Testis (tissue), 3 donors: ENCODE data around the gene TMEM51. TPM values are rescaled to one million over a fixed set of nuclear protein-coding genes. Genes with fewer than 3 reads are reported as not detected.
"Not testable (repeated sequence)": the region's sequence is repeated elsewhere in the genome, so short reads cannot be mapped to it uniquely, and the experiment has no call there.

ENCODE experiments used
- DNase-seq: peaks from one replicate; pipeline ENCODE4 v3.0.0-alpha.2; 2019
- H3K27ac ChIP-seq, 2 donors: fragments of 200-600 bp; sonication (generic); one replicate each; pipeline ENCODE4 v1.5.1; 2019
- H3K27me3 ChIP-seq: fragments of 200-600 bp; sonication (generic); one replicate; pipeline ENCODE4 v1.5.1; 2019
- H3K36me3 ChIP-seq: fragments of 200-600 bp; sonication (generic); one replicate; pipeline ENCODE4 v1.5.1; 2017; ENCODE audit warnings: low read depth; ENCODE audit errors: missing control alignments
- H3K4me1 ChIP-seq: fragments of 200-600 bp; sonication (generic); one replicate; pipeline ENCODE4 v1.5.1; 2019
- H3K4me3 ChIP-seq, 2 donors: fragments of 200-600 bp; sonication (generic); one replicate each; pipeline ENCODE4 v1.5.1; 2017 to 2019
- H3K9me3 ChIP-seq: fragments of 200-600 bp; sonication (generic); one replicate; pipeline ENCODE4 v1.5.1; 2017
- CTCF ChIP-seq, 3 experiments: fragments of 450-650 bp in 2 of 3; fragments of 200-600 bp in 1 of 3; sonication (generic) in 1 of 3; IDR thresholded peaks; one replicate each; pipeline ENCODE4 v1.5.1; 2016 to 2019; ENCODE audit warnings: antibody characterized with exemption in 3 of 3, mild to moderate bottlenecking in 2 of 3, moderate library complexity in 1 of 3
- POLR2A ChIP-seq: fragments of 450-650 bp; IDR thresholded peaks from one replicate; pipeline ENCODE4 v1.6.1; 2017; ENCODE audit warnings: antibody characterized with exemption, mild to moderate bottlenecking, moderate library complexity
- WGBS, 2 donors: methylation state at CpG; one replicate each; pipeline ENCODE4 v1.1.5; 2018; 5-methylcytosine and 5-hydroxymethylcytosine counted together
- intact Hi-C: fragments of 100-400 bp; cut with DNase I; formaldehyde crosslinking; loops from one replicate; pipeline ENCODE4 v1.15.1; 2023; ENCODE audit warnings: low total_unique reads
- polyA plus RNA-seq: library from polyadenylated mRNA; stranded (reverse); fragments of 350-450 nt; fragmentation: Illumina TruSeq; extraction: RNeasy Lipid Tissue Mini Kit (QIAGEN cat#74804); gene quantifications from one replicate; pipeline ENCODE4 v1.2.3, GENCODE V29; 2014; ENCODE audit warnings: low read depth, low replicate concordance; ENCODE audit not compliant: insufficient read depth
- total RNA-seq, 2 donors: library from RNA; depleted of rRNA; stranded (reverse); fragments of >200 nt; gene quantifications; one replicate each; pipeline ENCODE4 v1.2.3, GENCODE V29; 2016

Gene TMEM51
- total and polyA plus RNA-seq, 3 donors from 2014 or later, result 5.3 to 7.9 (median 5.3) TPM

- H3K27me3 ChIP-seq, result no peaks in the 10 kb centered on the region
- intact Hi-C loops, result no loop called here
- 88 to 94% methylated on average over 2 of the region's 2 CpGs for WGBS, 2 donors
- no peak for DNase-seq
- no peak overlapping the region for H3K4me3 ChIP-seq
- no peak overlapping the region for H3K27ac ChIP-seq
- no peaks in the 10 kb centered on the region for H3K36me3 ChIP-seq
- no peak for TF ChIP-seq CTCF (IDR thresholded peaks at IDR 0.05)
- TF ChIP-seq POLR2A, result no peak
- no peaks in the 10 kb centered on the region for H3K4me1 ChIP-seq
- H3K9me3 ChIP-seq, result no peaks in the 10 kb centered on the region
Measured at GRCh38 chr1:15134285-15134684, 19.3 kb upstream of the TMEM51 start.

DNA sequence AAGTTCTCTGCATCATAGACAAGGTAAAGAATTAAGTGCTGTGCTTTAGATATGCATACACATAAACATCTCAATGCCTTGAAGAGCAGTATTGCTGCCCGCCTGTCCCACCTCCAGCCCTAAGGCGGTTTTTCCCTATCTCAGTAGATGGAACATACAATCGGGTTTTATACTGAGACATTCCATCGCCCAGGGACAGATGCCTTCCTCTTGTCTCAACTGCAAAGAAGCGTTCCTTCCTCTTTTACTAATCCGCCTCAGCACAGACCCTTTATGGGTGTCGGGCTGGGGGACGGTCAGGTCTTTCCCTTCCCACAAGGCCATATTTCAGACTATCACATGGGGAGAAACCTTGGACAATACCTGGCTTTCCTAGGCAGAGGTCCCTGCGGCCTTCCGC, 17.9 kb upstream of the TMEM51 start:
- H3K4me3 ChIP-seq, DNase-seq, H3K36me3 ChIP-seq, H3K27ac ChIP-seq, intact Hi-C loops, H3K4me1 ChIP-seq, H3K9me3 ChIP-seq, H3K27me3 ChIP-seq: not testable (repeated sequence)
- 74 to 84% methylated on average over 10 of the region's 10 CpGs for WGBS, 2 donors

- peak; percentile 42 for DNase-seq
- Histone ChIP-seq H3K9me3 (no peaks in the 10 kb centered on the region), H3K4me3 (no peak overlapping the region), H3K27ac (no peak overlapping the region), H3K36me3 (no peaks in the 10 kb centered on the region), H3K27me3 (no peaks in the 10 kb centered on the region), H3K4me1 (no peaks in the 10 kb centered on the region)
- WGBS, 2 donors, result 39 to 72% methylated on average over 5 to 6 of the region's 6 CpGs
- TF ChIP-seq CTCF (IDR thresholded peaks at IDR 0.05) (no peak), POLR2A (no peak)
- intact Hi-C loops, result no loop called here
Measured at GRCh38 chr1:15137809-15138208, 15.7 kb upstream of the TMEM51 start.

DNA sequence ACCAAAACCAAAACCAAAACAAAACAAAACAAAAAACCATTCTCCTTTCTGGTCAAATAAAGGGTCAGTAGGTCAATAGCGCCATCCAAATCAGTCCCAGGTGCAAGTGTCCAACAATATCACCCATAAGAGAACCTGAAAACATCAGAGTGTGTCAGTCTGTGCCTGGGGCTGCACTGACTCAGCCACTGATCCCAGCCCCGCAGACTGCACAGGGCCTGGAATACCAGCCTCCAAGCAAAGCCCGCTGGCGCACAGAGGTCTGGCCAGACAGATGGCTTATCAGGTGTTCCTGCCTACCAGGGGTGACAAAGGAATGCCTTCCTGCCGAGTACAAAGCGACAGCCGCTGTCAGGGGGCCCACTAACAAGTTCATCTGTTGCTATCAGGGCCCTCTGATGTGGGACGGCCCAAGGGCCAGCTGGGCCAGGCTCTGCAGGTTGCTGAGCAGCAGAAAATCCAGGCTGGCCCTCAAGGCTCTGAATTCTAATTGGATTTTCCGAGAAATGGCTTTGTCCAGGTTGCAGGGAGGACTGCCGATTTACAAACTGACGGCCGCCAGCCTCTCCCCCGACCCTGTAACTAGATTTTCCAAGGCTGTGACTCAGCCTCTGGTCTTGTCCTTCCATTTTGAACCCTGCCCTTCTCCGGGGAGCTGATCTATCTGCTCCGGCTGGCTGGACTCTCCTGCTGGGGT, 13.7 kb upstream of the TMEM51 start:
- no peaks in the 10 kb centered on the region for H3K36me3 ChIP-seq
- DNase-seq, result no peak
- H3K9me3 ChIP-seq, result no peaks in the 10 kb centered on the region
- no peak for TF ChIP-seq POLR2A
- no peak for TF ChIP-seq CTCF (IDR thresholded peaks at IDR 0.05)
- intact Hi-C loops, result no loop called here
- 81 to 82% methylated on average over 14 to 15 of the region's 15 CpGs for WGBS, 2 donors
- H3K27me3 ChIP-seq, result no peaks in the 10 kb centered on the region
- no peaks in the 10 kb centered on the region for H3K4me1 ChIP-seq
- no peak overlapping the region for H3K27ac ChIP-seq
- no peak overlapping the region for H3K4me3 ChIP-seq

DNA sequence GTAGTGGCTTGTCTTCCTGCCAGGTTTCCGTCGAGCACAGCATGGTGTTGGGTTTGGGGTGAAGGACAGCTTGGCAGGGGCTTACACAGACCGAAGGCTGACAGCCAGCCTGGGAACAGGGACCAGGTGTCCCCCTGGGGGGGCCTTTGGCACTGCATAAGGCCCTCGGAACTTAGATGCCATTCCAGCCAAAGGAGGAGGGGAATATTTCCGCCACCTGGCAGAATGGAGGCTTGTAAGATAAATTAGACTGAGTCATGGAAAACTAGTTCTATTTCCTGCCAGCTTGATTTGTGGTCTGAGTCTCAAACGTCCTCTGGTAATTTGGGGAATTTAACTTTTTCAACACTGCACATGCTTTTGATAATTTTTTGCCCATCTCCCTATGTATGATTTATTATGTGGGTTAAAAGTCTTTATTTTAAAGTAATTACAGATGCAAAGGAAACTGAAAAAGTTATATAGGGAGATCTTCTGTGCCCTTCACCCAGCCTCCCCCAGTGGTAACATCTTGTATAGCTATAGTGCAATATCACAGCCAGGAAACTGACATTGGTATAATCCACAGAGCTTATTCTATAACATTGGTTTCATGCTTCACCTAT, 11.5 kb upstream of the TMEM51 start:
- no peak overlapping the region for H3K4me3 ChIP-seq
- 61 to 63% methylated on average over 6 of the region's 6 CpGs for WGBS, 2 donors
- intact Hi-C loops, result no loop called here
- H3K9me3 ChIP-seq, result no peaks in the 10 kb centered on the region
- no peak overlapping the region for H3K27ac ChIP-seq
- no peaks in the 10 kb centered on the region for H3K4me1 ChIP-seq
- no peaks in the 10 kb centered on the region for H3K27me3 ChIP-seq
- TF ChIP-seq POLR2A, result no peak
- no peak for TF ChIP-seq CTCF (IDR thresholded peaks at IDR 0.05)
- no peaks in the 10 kb centered on the region for H3K36me3 ChIP-seq
- no peak for DNase-seq
